MM.1S (cell line): Measurements from ENCODE around the gene TMEM209.

Experiments used
- DNase-seq: peaks from one replicate; pipeline ENCODE4 v3.0.0-alpha.2; 2015
- H2AFZ ChIP-seq: fragments of 300-600 bp; sonication (generic); 2 replicates; pipeline ENCODE4 v1.6.0; 2016; ENCODE audit warnings: antibody characterized with exemption, low read length
- H3F3A ChIP-seq: fragments of 300-600 bp; sonication (generic); 2 replicates; pipeline ENCODE4 v1.6.1; 2016; ENCODE audit warnings: mild to moderate bottlenecking, antibody characterized with exemption, low read length, moderate library complexity, mixed read lengths; ENCODE audit not compliant: insufficient read depth
- H3K27ac ChIP-seq: fragments of 300-600 bp; sonication (generic); 2 replicates; pipeline ENCODE4 v1.5.1; 2016; ENCODE audit warnings: mild to moderate bottlenecking, low read length
- H3K27me3 ChIP-seq: fragments of 300-600 bp; sonication (generic); replicated peaks from 2 replicates; pipeline ENCODE4 v1.6.0; 2016; ENCODE audit warnings: low read length; ENCODE audit not compliant: insufficient read depth
- H3K36me3 ChIP-seq: fragments of 300-600 bp; sonication (generic); replicated peaks from 2 replicates; pipeline ENCODE4 v1.6.1; 2016; ENCODE audit warnings: mild to moderate bottlenecking, low read length, mixed read lengths; ENCODE audit not compliant: insufficient read depth
- H3K4me1 ChIP-seq: fragments of 300-600 bp; sonication (generic); 2 replicates; pipeline ENCODE4 v1.6.1; 2016; ENCODE audit warnings: low read length, mixed read lengths
- H3K4me2 ChIP-seq: fragments of 300-600 bp; sonication (generic); 2 replicates; pipeline ENCODE4 v1.6.0; 2016; ENCODE audit warnings: low read depth, low read length
- H3K4me3 ChIP-seq: fragments of 300-600 bp; sonication (generic); 2 replicates; pipeline ENCODE4 v1.5.1; 2016; ENCODE audit warnings: low read length, mixed read lengths
- H3K79me2 ChIP-seq: fragments of 300-600 bp; sonication (generic); 2 replicates; pipeline ENCODE4 v1.6.1; 2016; ENCODE audit warnings: mixed run types, low read length, mixed read lengths
- H3K9ac ChIP-seq: fragments of 300-600 bp; sonication (generic); 2 replicates; pipeline ENCODE4 v1.6.1; 2016; ENCODE audit warnings: low read length, mixed read lengths
- H3K9me2 ChIP-seq: fragments of 300-600 bp; sonication (generic); replicated peaks from 2 replicates; pipeline ENCODE4 v1.6.1; 2016; ENCODE audit warnings: mild to moderate bottlenecking, low read length, mixed read lengths; ENCODE audit not compliant: insufficient read depth
- H3K9me3 ChIP-seq: fragments of 300-600 bp; sonication (generic); replicated peaks from 2 replicates; pipeline ENCODE4 v1.6.1; 2016; ENCODE audit warnings: mild to moderate bottlenecking, low read length, mixed read lengths; ENCODE audit not compliant: insufficient read depth
- H4K20me1 ChIP-seq: fragments of 300-600 bp; sonication (generic); 2 replicates; pipeline ENCODE4 v1.6.1; 2016; ENCODE audit warnings: mild to moderate bottlenecking, low read length, moderate library complexity, mixed read lengths; ENCODE audit not compliant: insufficient read depth
- EZH2 ChIP-seq: fragments of 300-600 bp; sonication (generic); optimal IDR thresholded peaks from 2 replicates; pipeline ENCODE3; 2017; ENCODE audit warnings: low read depth, mild to moderate bottlenecking, antibody characterized with exemption, low read length, mixed read lengths
- EZH2phosphoT487 ChIP-seq: fragments of 300-600 bp; sonication (generic); IDR thresholded peaks from 2 replicates; pipeline ENCODE4 v1.6.1; 2018; ENCODE audit warnings: antibody characterized with exemption, low read length
- TF ChIP-seq, protein P1 (sequence below): fragments of 300-600 bp; sonication (generic); IDR thresholded peaks from 2 replicates; pipeline ENCODE4 v1.5.1; 2016; ENCODE audit warnings: antibody characterized with exemption, low read length, mixed read lengths

The TMEM209 gene

GRCh38 chr7:130154131-130154500, 51.1 kb downstream of the TMEM209 start:
- Histone ChIP-seq H4K20me1 (no peaks in the 10 kb centered on the region), H3K4me3 (no peak overlapping the region), H3K27ac (no peak overlapping the region), H3K36me3 (no peaks in the 10 kb centered on the region), H3K4me2 (no peak overlapping the region), H3K4me1 (no peaks in the 10 kb centered on the region), H3K9ac (no peak overlapping the region), H3K79me2 (no peaks in the 10 kb centered on the region), H3K27me3 (no peaks in the 10 kb centered on the region), H3F3A (no peaks in the 10 kb centered on the region), H2AFZ (no peak overlapping the region), H3K9me3 (no peaks in the 10 kb centered on the region), H3K9me2 (no peaks in the 10 kb centered on the region)
- TF ChIP-seq EZH2 = no peak
- TF ChIP-seq, protein P1, sequence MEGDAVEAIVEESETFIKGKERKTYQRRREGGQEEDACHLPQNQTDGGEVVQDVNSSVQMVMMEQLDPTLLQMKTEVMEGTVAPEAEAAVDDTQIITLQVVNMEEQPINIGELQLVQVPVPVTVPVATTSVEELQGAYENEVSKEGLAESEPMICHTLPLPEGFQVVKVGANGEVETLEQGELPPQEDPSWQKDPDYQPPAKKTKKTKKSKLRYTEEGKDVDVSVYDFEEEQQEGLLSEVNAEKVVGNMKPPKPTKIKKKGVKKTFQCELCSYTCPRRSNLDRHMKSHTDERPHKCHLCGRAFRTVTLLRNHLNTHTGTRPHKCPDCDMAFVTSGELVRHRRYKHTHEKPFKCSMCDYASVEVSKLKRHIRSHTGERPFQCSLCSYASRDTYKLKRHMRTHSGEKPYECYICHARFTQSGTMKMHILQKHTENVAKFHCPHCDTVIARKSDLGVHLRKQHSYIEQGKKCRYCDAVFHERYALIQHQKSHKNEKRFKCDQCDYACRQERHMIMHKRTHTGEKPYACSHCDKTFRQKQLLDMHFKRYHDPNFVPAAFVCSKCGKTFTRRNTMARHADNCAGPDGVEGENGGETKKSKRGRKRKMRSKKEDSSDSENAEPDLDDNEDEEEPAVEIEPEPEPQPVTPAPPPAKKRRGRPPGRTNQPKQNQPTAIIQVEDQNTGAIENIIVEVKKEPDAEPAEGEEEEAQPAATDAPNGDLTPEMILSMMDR = no peak
- TF ChIP-seq EZH2phosphoT487 = no peak
- DNase-seq = peak; percentile 23

DNA sequence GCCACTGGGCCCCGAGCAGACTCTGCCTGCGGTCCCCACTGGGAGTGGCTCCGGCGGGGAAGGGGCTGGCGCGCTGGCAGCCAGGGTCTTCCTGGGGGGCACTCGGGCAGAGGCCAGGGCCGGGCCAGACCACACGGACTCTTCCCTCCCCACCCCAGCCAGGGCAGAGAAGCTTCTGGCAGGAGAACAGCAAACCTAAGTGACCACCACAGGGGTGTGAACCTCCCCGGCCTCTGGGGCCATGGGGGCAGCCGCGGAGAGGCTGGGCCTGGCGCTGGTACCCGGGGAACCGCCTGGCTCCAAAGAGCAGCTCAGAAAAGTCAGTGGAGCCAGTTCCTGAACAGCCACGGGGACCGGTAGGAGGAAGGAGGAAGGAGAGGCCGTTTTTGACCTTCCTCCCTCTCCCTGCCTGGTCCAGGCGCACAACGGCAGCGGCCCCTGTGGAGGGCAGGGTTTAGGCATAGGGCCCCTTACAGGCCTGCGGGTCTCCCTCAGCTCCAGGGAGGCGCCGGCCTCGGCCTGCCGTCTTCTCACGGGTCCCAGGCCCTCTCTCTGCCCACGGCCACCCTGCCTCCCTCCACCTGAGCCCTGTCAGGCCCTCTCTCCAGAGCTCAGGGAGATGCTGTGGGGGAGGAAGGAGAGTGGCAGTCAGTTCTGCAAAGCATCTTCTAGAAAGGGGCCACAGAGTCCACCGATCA, 51.8 kb downstream of the TMEM209 start:
- H3K79me2 ChIP-seq = no peaks in the 10 kb centered on the region
- H3K27me3 ChIP-seq = no peaks in the 10 kb centered on the region
- no peaks in the 10 kb centered on the region for H3K4me1 ChIP-seq
- no peaks in the 10 kb centered on the region for H3K9me3 ChIP-seq
- H2AFZ ChIP-seq = no peak overlapping the region
- no peak overlapping the region for H3K4me3 ChIP-seq
- no peaks in the 10 kb centered on the region for H3K9me2 ChIP-seq
- no peaks in the 10 kb centered on the region for H3K36me3 ChIP-seq
- H3K9ac ChIP-seq = no peak overlapping the region
- TF ChIP-seq EZH2 = no peak
- TF ChIP-seq EZH2phosphoT487 = no peak
- TF ChIP-seq, protein P1 = no peak
- no peaks in the 10 kb centered on the region for H4K20me1 ChIP-seq
- H3K4me2 ChIP-seq = no peak overlapping the region
- DNase-seq = no peak
- no peak overlapping the region for H3K27ac ChIP-seq
- H3F3A ChIP-seq = no peaks in the 10 kb centered on the region

- H3K27ac ChIP-seq = no peak overlapping the region
- H3K27me3 ChIP-seq = no peaks in the 10 kb centered on the region
- no peak overlapping the region for H3K4me2 ChIP-seq
- TF ChIP-seq, protein P1 = no peak
- no peak for TF ChIP-seq EZH2
- TF ChIP-seq EZH2phosphoT487 = no peak
- no peaks in the 10 kb centered on the region for H3K79me2 ChIP-seq
- no peak for DNase-seq
- no peaks in the 10 kb centered on the region for H3F3A ChIP-seq
- H2AFZ ChIP-seq = no peak overlapping the region
- H3K4me1 ChIP-seq = no peaks in the 10 kb centered on the region
- no peak overlapping the region for H3K4me3 ChIP-seq
- H3K36me3 ChIP-seq = no peaks in the 10 kb centered on the region
- no peak overlapping the region for H3K9ac ChIP-seq
- H3K9me2 ChIP-seq = no peaks in the 10 kb centered on the region
- no peaks in the 10 kb centered on the region for H4K20me1 ChIP-seq
- H3K9me3 ChIP-seq = no peaks in the 10 kb centered on the region
Observed at GRCh38 chr7:130152493-130153210, 52.6 kb downstream of the TMEM209 start.
